ENCODE data around the gene TCERG1L.
"Not testable (repeated sequence)": the region's sequence is repeated elsewhere in the genome, so short reads cannot be mapped to it uniquely, and the experiment has no call there.

The TCERG1L gene

GRCh38 chr10:131323880-131324279 is 12.4 kb upstream of the TCERG1L start:
- no peaks in the 10 kb centered on the region for H3K9me3 Mint-ChIP-seq
- H3K36me3 Mint-ChIP-seq (ENCODE audit: low read depth) = no peaks in the 10 kb centered on the region
- H3K27me3 Mint-ChIP-seq (ENCODE audit: low read depth) = peaks cover 4% of the 10 kb centered on the region
- no peak overlapping the region for H3K4me3 Mint-ChIP-seq
- H3K27ac Mint-ChIP-seq = no peak overlapping the region
- H3K4me1 Mint-ChIP-seq (ENCODE audit: low read depth) = no peaks in the 10 kb centered on the region
- DNase-seq (ENCODE audit: low spot score) = no peak

DNA sequence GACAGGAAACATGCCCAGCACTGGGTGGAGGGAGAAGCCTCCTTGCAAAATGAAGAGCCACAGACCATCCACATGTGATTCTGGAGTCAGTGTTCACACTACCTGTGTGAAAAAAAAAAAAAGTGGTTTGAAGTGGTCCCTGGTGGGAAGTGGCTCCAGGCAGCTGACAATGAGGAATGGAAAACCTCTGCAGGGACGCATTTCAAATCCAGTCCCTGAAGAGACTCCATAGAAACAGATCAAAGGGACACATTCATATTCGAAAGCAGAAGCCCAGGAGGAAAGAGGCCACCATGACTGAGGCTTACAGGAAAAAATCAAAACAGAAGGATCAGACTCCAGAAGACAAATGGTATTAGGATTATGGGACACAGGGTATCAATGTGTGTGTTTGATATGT is 11.5 kb upstream of the TCERG1L start:
- Mint-ChIP-seq H3K4me3 (no peak overlapping the region), H3K4me1 (ENCODE audit: low read depth) (no peaks in the 10 kb centered on the region), H3K9me3 (no peaks in the 10 kb centered on the region), H3K27me3 (ENCODE audit: low read depth) (peaks cover 4% of the 10 kb centered on the region), H3K36me3 (ENCODE audit: low read depth) (no peaks in the 10 kb centered on the region), H3K27ac (no peak overlapping the region)
- DNase-seq (ENCODE audit: low spot score) = no peak

DNA sequence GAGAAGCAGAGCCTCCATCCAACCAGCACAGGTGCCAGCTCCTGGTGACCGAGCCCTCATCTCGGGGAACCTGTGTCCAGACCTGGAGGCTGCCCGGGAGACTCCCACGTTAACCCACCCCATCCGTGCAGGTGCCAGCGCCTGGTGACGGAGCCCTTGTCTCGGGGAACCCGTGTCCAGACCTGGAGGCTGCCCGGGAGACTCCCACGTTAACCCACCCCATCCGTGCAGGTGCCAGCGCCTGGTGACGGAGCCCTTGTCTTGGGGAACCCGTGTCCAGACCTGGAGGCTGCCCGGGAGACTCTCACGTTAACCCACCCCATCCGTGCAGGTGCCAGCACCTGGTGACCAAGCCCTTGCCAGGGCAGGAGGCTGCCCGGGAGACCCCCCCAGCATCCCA is 11.1 kb upstream of the TCERG1L start:
- H3K9me3 Mint-ChIP-seq; DNase-seq (ENCODE audit: low spot score); H3K27me3 Mint-ChIP-seq (ENCODE audit: low read depth): not testable (repeated sequence)

GRCh38 chr10:131320860-131321604 is 9.5 kb upstream of the TCERG1L start:
- DNase-seq (ENCODE audit: low spot score) = no peak
- Mint-ChIP-seq H3K4me3 (no peak overlapping the region), H3K4me1 (ENCODE audit: low read depth) (no peaks in the 10 kb centered on the region), H3K9me3 (no peaks in the 10 kb centered on the region), H3K36me3 (ENCODE audit: low read depth) (no peaks in the 10 kb centered on the region), H3K27ac (no peak overlapping the region), H3K27me3 (ENCODE audit: low read depth) (peaks cover 4% of the 10 kb centered on the region)

More for the DNA sequence above, 11.1 kb upstream of the TCERG1L start:
- H3K27ac Mint-ChIP-seq; H3K4me3 Mint-ChIP-seq; H3K4me1 Mint-ChIP-seq (ENCODE audit: low read depth); H3K36me3 Mint-ChIP-seq (ENCODE audit: low read depth): not testable (repeated sequence)

DNA sequence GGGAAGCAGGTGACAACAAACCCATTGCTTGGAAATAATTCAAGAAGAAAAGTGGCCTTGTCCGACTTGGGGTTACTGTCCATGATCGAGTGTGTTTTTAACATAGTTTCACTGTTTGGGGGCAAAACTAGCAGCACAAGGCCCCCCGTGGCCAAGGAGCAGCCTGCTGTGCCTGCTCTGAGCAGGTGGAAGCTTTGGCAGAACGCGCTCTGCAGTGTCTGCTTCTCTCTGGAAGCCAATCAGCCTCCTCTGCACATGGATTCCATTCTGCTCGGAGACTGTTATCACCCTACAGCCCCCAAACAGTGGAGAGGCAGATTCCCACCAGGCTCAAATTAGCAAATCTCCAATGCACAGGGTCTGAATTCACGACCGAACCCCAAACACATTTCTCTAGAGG is 7.3 kb upstream of the TCERG1L start:
- H3K36me3 Mint-ChIP-seq (ENCODE audit: low read depth) = no peaks in the 10 kb centered on the region
- DNase-seq (ENCODE audit: low spot score) = no peak
- no peak overlapping the region for H3K27ac Mint-ChIP-seq

GRCh38 chr10:131318291-131318690 is 6.8 kb upstream of the TCERG1L start:
- Mint-ChIP-seq H3K4me1 (ENCODE audit: low read depth) (no peaks in the 10 kb centered on the region), H3K27ac (no peak overlapping the region), H3K4me3 (no peak overlapping the region), H3K27me3 (ENCODE audit: low read depth) (peaks cover 8% of the 10 kb centered on the region), H3K36me3 (ENCODE audit: low read depth) (no peaks in the 10 kb centered on the region), H3K9me3 (no peaks in the 10 kb centered on the region)
- no peak for DNase-seq (ENCODE audit: low spot score)

More for the DNA sequence above, 7.3 kb upstream of the TCERG1L start:
- Mint-ChIP-seq H3K4me3 (no peak overlapping the region), H3K9me3 (no peaks in the 10 kb centered on the region), H3K27me3 (ENCODE audit: low read depth) (peaks cover 6% of the 10 kb centered on the region), H3K4me1 (ENCODE audit: low read depth) (no peaks in the 10 kb centered on the region)

DNA sequence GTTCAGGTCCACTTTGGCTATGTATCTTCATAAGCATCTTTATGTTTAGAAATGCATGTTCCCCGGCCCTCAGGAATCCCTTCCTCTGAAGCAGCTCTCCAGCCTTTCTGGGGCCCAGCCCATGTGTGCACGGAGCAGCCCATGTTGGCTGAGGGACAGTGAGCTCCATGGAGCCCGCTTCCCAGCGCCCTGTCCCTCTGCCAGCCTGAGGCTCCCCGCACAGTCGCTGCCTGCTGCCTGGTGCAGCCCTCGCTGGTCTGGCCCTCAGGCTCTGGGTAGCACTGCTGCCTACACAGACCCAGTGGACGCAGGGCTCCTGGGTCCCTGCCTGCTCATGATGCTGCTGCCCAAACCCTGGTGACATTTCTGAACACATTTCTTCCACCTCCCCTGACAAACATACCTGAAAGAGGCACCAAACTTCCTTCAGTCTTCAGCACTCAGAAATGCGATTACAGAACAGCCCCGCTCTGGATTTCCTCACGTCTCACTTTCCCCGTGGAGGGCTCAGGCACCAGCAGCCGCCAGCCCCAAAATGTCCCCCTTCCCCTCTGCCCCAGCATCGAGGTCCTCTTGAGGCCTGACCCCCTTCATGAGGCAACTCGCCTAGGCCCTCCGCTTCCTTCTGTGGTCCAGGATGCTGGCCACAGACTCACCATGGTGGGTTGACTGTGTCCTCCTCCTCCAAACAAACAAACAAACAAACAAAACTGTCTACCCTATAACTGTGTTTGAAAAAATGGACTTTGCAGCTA is 5.0 kb upstream of the TCERG1L start:
- Mint-ChIP-seq H3K27ac (no peak overlapping the region), H3K36me3 (ENCODE audit: low read depth) (no peaks in the 10 kb centered on the region), H3K27me3 (ENCODE audit: low read depth) (peaks cover 15% of the 10 kb centered on the region), H3K4me1 (ENCODE audit: low read depth) (no peaks in the 10 kb centered on the region), H3K9me3 (no peaks in the 10 kb centered on the region), H3K4me3 (no peak overlapping the region)
- no peak for DNase-seq (ENCODE audit: low spot score)

DNA sequence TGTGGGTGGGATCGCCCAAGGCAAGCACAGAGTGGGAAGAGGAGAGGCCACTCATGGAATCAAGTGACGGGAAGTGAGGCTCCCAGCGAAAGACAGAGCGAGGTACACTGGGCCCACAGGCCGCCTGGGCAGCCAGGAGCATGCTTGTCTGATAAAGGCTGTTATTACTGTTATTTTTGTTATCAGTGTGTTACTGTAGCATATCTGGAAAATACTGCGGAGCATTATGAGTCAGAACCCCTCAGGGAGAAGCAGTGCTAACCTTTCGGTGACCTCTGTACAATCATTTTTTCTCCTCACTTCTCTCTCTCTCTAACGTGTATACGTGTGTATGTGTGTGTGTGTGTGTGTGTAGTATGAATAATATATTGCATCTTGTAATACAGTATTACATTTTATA is 3.8 kb upstream of the TCERG1L start:
- Mint-ChIP-seq H3K4me3 (no peak overlapping the region), H3K27me3 (ENCODE audit: low read depth) (peaks cover 19% of the 10 kb centered on the region)
- no peak for DNase-seq (ENCODE audit: low spot score)

GRCh38 chr10:131314799-131315198 is 3.3 kb upstream of the TCERG1L start:
- peaks cover 23% of the 10 kb centered on the region for H3K27me3 Mint-ChIP-seq (ENCODE audit: low read depth)
- DNase-seq (ENCODE audit: low spot score) = no peak
- H3K4me3 Mint-ChIP-seq = no peak overlapping the region
- no peak overlapping the region for H3K27ac Mint-ChIP-seq
- no peaks in the 10 kb centered on the region for H3K9me3 Mint-ChIP-seq
- H3K36me3 Mint-ChIP-seq (ENCODE audit: low read depth) = no peaks in the 10 kb centered on the region
- H3K4me1 Mint-ChIP-seq (ENCODE audit: low read depth) = no peaks in the 10 kb centered on the region

More for the DNA sequence above, 3.8 kb upstream of the TCERG1L start:
- Mint-ChIP-seq H3K9me3 (no peaks in the 10 kb centered on the region), H3K36me3 (ENCODE audit: low read depth) (no peaks in the 10 kb centered on the region), H3K27ac (no peak overlapping the region), H3K4me1 (ENCODE audit: low read depth) (no peaks in the 10 kb centered on the region)

DNA sequence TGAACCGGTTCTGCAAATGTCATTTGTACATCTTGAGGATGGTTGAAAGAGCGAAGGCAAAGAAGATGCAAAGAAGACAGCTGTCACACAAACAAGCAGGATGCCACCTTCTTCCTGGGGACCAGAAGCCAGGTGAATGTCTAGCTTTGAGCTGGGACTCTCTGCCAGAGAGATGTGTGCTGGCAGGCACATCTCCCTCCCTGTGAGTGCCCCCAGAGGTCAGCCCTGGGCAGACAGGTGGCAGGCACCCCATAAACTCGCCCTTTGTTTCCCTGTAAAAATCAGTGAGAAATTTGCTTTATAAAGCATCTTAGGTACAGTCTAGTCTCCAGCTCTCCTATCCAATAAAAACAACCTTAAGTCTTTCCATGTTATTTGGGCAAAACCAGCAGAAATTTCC is 2.6 kb upstream of the TCERG1L start:
- DNase-seq (ENCODE audit: low spot score) = no peak
- Mint-ChIP-seq H3K36me3 (ENCODE audit: low read depth) (no peaks in the 10 kb centered on the region), H3K27me3 (ENCODE audit: low read depth) (peaks cover 26% of the 10 kb centered on the region), H3K9me3 (no peaks in the 10 kb centered on the region), H3K27ac (no peak overlapping the region), H3K4me1 (ENCODE audit: low read depth) (no peaks in the 10 kb centered on the region), H3K4me3 (no peak overlapping the region)

GRCh38 chr10:131313377-131313776 is 1.9 kb upstream of the TCERG1L start:
- DNase-seq (ENCODE audit: low spot score) = no peak
- Mint-ChIP-seq H3K36me3 (ENCODE audit: low read depth) (no peaks in the 10 kb centered on the region), H3K4me1 (ENCODE audit: low read depth) (no peaks in the 10 kb centered on the region), H3K4me3 (peak overlapping the region; percentile 10), H3K27ac (no peak overlapping the region), H3K27me3 (ENCODE audit: low read depth) (peaks cover 30% of the 10 kb centered on the region), H3K9me3 (no peaks in the 10 kb centered on the region)

DNA sequence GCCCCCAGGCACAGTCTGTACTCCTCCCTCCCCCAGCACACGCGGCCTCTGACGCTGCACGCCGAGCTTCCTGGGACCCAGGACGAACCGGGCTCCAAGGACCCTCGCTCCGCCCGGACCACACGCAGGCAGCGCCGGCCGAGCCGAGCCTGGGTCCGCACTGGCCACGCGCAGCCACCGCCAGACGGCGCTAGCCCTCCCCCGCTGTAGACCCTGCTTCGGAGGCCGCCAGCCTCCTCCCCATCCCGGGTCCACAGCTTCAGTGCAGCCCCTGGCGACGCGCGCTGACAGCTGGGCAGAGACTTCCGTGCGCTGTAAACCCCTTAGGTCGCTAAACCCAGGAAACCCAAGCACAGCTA is 936 bp upstream of the TCERG1L start:
- no peak overlapping the region for H3K27ac Mint-ChIP-seq
- H3K4me3 Mint-ChIP-seq = no peak overlapping the region
- no peaks in the 10 kb centered on the region for H3K36me3 Mint-ChIP-seq (ENCODE audit: low read depth)
- H3K4me1 Mint-ChIP-seq (ENCODE audit: low read depth) = no peaks in the 10 kb centered on the region
- H3K9me3 Mint-ChIP-seq = no peaks in the 10 kb centered on the region
- peaks cover 39% of the 10 kb centered on the region for H3K27me3 Mint-ChIP-seq (ENCODE audit: low read depth)
- no peak for DNase-seq (ENCODE audit: low spot score)

GRCh38 chr10:131311402-131311660 is 190 bp downstream of the TCERG1L start:
- peaks cover 39% of the 10 kb centered on the region for H3K27me3 Mint-ChIP-seq (ENCODE audit: low read depth)
- no peak overlapping the region for H3K27ac Mint-ChIP-seq
- no peaks in the 10 kb centered on the region for H3K9me3 Mint-ChIP-seq
- H3K36me3 Mint-ChIP-seq (ENCODE audit: low read depth) = no peaks in the 10 kb centered on the region
- no peak for DNase-seq (ENCODE audit: low spot score)
- no peaks in the 10 kb centered on the region for H3K4me1 Mint-ChIP-seq (ENCODE audit: low read depth)
- H3K4me3 Mint-ChIP-seq = no peak overlapping the region

- H3K27ac Mint-ChIP-seq = no peak overlapping the region
Observed at GRCh38 chr10:131310551-131311401, 745 bp downstream of the TCERG1L start.

More at GRCh38 chr10:131310551-131311401, 745 bp downstream of the TCERG1L start:
- Mint-ChIP-seq H3K9me3 (no peaks in the 10 kb centered on the region), H3K4me3 (peak overlapping the region; percentile 22), H3K27me3 (ENCODE audit: low read depth) (peaks cover 39% of the 10 kb centered on the region), H3K36me3 (ENCODE audit: low read depth) (no peaks in the 10 kb centered on the region), H3K4me1 (ENCODE audit: low read depth) (no peaks in the 10 kb centered on the region)
- no peak for DNase-seq (ENCODE audit: low spot score)
